ENCODE data around the gene SYT2.

Gene SYT2

GRCh38 chr1:202681736-202682420 lies 28.4 kb downstream of the SYT2 start:
- no peak for DNase-seq (ENCODE audit: low read depth)
- H3K4me3 ChIP-seq (ENCODE audit: control insufficient read depth, low read depth, low read length) = no peak overlapping the region
- TF ChIP-seq CTCF (IDR thresholded peaks at IDR 0.05; ENCODE audit: control insufficient read depth, insufficient read depth, low read depth, low read length, missing control alignments) = no peak

GRCh38 chr1:202680586-202681352 lies 29.5 kb downstream of the SYT2 start:
- DNase-seq (ENCODE audit: low read depth) = no peak
- H3K4me3 ChIP-seq (ENCODE audit: control insufficient read depth, low read depth, low read length) = no peak overlapping the region
- no peak for TF ChIP-seq CTCF (IDR thresholded peaks at IDR 0.05; ENCODE audit: control insufficient read depth, insufficient read depth, low read depth, low read length, missing control alignments)

GRCh38 chr1:202679406-202680177 lies 30.7 kb downstream of the SYT2 start:
- DNase-seq (ENCODE audit: low read depth) = no peak
- H3K4me3 ChIP-seq (ENCODE audit: control insufficient read depth, low read depth, low read length) = no peak overlapping the region
- TF ChIP-seq CTCF (IDR thresholded peaks at IDR 0.05; ENCODE audit: control insufficient read depth, insufficient read depth, low read depth, low read length, missing control alignments) = no peak

- H3K4me3 ChIP-seq (ENCODE audit: control insufficient read depth, low read depth, low read length) = no peak overlapping the region
- TF ChIP-seq CTCF (IDR thresholded peaks at IDR 0.05; ENCODE audit: control insufficient read depth, insufficient read depth, low read depth, low read length, missing control alignments) = no peak
- DNase-seq (ENCODE audit: low read depth) = no peak
Observed at GRCh38 chr1:202677433-202677832, 32.8 kb downstream of the SYT2 start.

GRCh38 chr1:202673531-202673930 lies 36.7 kb downstream of the SYT2 start:
- TF ChIP-seq CTCF (IDR thresholded peaks at IDR 0.05; ENCODE audit: control insufficient read depth, insufficient read depth, low read depth, low read length, missing control alignments) = no peak
- DNase-seq (ENCODE audit: low read depth) = no peak
- no peak overlapping the region for H3K4me3 ChIP-seq (ENCODE audit: control insufficient read depth, low read depth, low read length)

- DNase-seq (ENCODE audit: low read depth) = no peak
- no peak for TF ChIP-seq CTCF (IDR thresholded peaks at IDR 0.05; ENCODE audit: control insufficient read depth, insufficient read depth, low read depth, low read length, missing control alignments)
- H3K4me3 ChIP-seq (ENCODE audit: control insufficient read depth, low read depth, low read length) = no peak overlapping the region
Observed at GRCh38 chr1:202671399-202671798, 38.9 kb downstream of the SYT2 start.
